Spleen (tissue), 7 donors: ENCODE data around the gene ABCA8.

ENCODE experiments used
- CTCF ChIP-seq, 11 experiments: fragments of 200-600 bp in 7 of 11; fragments of 450-650 bp in 4 of 11; sonication (generic) in 4 of 11; IDR thresholded peaks in 8 of 11; conservative IDR thresholded peaks in 3 of 11; 1 replicate in 7 of 11; 2 replicates in 4 of 11; pipeline versions ENCODE4 v1.4.0 to v1.8.0; 2016 to 2021; ENCODE audit warnings: antibody characterized with exemption in 11 of 11, inconsistent platforms in 4 of 11, mild to moderate bottlenecking in 1 of 11
- POLR2AphosphoS5 ChIP-seq, 3 donors: sonication (generic); formaldehyde crosslinking; IDR thresholded peaks; one replicate each; pipeline ENCODE4 v1.5.1; 2017; ENCODE audit warnings: antibody characterized with exemption in 3 of 3
- donor health status: DM: no; HTN: no; CAD: no; lungs with moderate emphysema.
- donor health status: DM: no; HTN: no; CAD: no.
- donor health status: DM: no; HTN: no; CAD: no.

GRCh38 chr17:68942389-68942788, 12.8 kb downstream of the ABCA8 start:
- TF ChIP-seq CTCF (IDR thresholded peaks at IDR 0.05 in 8 of 11, conservative IDR thresholded peaks at IDR 0.05 in 3 of 11) (no peak), POLR2AphosphoS5 (IDR thresholded peaks at IDR 0.05) (no peak)
